ENCODE measurements around the gene MISFA. TPM values are rescaled to one million over a fixed set of nuclear protein-coding genes. Genes with fewer than 3 reads are reported as not detected.

The MISFA gene
- total RNA-seq, 1 experiment from 2014 or later: 4.6 TPM

DNA sequence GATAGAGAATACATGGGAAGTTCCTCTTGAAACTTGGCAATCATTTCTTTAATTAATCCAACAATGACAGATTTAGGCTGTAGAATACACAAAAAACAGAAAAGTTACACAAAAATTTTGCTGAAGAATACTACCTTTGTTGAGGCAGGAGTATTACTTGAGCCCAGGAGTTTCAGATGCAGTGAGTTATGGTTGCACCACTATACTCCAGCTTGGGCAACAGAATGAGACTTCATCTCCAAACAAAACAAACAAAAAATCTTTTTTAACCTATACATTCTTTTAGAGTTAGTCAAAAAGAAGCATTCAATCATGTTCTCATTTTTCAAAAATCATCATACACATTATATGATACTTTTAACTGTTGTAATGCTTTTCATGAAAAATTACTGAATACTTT lies 33.2 kb upstream of the MISFA start:
- Histone ChIP-seq H3K9me3 (ENCODE audit: low read depth, low read length, poor library complexity, severe bottlenecking) (no peaks in the 10 kb centered on the region), H3K27ac (ENCODE audit: low read depth, low read length, poor library complexity, severe bottlenecking) (no peak overlapping the region), H3K4me3 (ENCODE audit: low read depth, low read length, poor library complexity, severe bottlenecking) (no peak overlapping the region), H3K36me3 (ENCODE audit: insufficient read depth, low read length, poor library complexity, severe bottlenecking) (peaks cover 4% of the 10 kb centered on the region), H3K27me3 (replicated peaks; ENCODE audit: insufficient read depth, low read depth, low read length, poor library complexity) (no peaks in the 10 kb centered on the region), H3K4me1 (ENCODE audit: insufficient read depth, low read length, poor library complexity, severe bottlenecking) (no peaks in the 10 kb centered on the region)
- ChIA-PET POLR2A (ENCODE audit: low non-redundant PET) (no interaction called here), CTCF (no interaction called here)
- TF ChIP-seq, protein P1, sequence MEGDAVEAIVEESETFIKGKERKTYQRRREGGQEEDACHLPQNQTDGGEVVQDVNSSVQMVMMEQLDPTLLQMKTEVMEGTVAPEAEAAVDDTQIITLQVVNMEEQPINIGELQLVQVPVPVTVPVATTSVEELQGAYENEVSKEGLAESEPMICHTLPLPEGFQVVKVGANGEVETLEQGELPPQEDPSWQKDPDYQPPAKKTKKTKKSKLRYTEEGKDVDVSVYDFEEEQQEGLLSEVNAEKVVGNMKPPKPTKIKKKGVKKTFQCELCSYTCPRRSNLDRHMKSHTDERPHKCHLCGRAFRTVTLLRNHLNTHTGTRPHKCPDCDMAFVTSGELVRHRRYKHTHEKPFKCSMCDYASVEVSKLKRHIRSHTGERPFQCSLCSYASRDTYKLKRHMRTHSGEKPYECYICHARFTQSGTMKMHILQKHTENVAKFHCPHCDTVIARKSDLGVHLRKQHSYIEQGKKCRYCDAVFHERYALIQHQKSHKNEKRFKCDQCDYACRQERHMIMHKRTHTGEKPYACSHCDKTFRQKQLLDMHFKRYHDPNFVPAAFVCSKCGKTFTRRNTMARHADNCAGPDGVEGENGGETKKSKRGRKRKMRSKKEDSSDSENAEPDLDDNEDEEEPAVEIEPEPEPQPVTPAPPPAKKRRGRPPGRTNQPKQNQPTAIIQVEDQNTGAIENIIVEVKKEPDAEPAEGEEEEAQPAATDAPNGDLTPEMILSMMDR (conservative IDR thresholded peaks at IDR 0.05; ENCODE audit: low read depth, low read length): no peak
- no peak for TF ChIP-seq EZH2 (IDR thresholded peaks at IDR 0.05; ENCODE audit: borderline replicate concordance, low read depth, low read length, poor library complexity, severe bottlenecking)
- DNase-seq (ENCODE audit: low spot score): no peak
- intact Hi-C loops (cut with micrococcal nuclease; ENCODE audit: unreplicated experiment): no loop called here
- BruUV-seq (replicated peaks): no TSS peak

DNA sequence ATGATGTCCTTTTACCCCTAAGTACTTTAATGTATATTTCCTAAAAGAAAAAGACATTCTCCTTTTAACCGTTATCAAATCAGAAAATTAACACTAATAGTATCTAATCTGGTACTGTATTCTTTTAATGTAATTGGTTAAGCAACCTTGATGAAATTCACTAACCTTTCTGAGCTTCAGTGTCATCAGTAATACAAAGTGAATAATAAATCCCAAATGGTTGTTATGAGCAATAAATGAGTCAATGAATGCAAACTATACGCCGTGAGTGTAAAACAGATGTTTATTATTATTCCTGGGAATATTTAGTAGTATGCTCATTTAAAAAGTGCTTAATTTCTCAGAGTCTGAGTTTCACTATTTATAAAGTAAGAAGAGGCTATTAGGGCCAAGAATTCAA lies 32.5 kb upstream of the MISFA start:
- intact Hi-C loops (cut with micrococcal nuclease; ENCODE audit: unreplicated experiment): no loop called here
- Histone ChIP-seq H3K36me3 (ENCODE audit: insufficient read depth, low read length, poor library complexity, severe bottlenecking) (peaks cover 4% of the 10 kb centered on the region), H3K27ac (ENCODE audit: low read depth, low read length, poor library complexity, severe bottlenecking) (no peak overlapping the region), H3K9me3 (ENCODE audit: low read depth, low read length, poor library complexity, severe bottlenecking) (no peaks in the 10 kb centered on the region), H3K4me3 (ENCODE audit: low read depth, low read length, poor library complexity, severe bottlenecking) (no peak overlapping the region), H3K4me1 (ENCODE audit: insufficient read depth, low read length, poor library complexity, severe bottlenecking) (no peaks in the 10 kb centered on the region), H3K27me3 (replicated peaks; ENCODE audit: insufficient read depth, low read depth, low read length, poor library complexity) (no peaks in the 10 kb centered on the region)
- ChIA-PET CTCF (no interaction called here), POLR2A (ENCODE audit: low non-redundant PET) (no interaction called here)
- TF ChIP-seq EZH2 (IDR thresholded peaks at IDR 0.05; ENCODE audit: borderline replicate concordance, low read depth, low read length, poor library complexity, severe bottlenecking): no peak
- TF ChIP-seq, protein P1 (conservative IDR thresholded peaks at IDR 0.05; ENCODE audit: low read depth, low read length): no peak
- DNase-seq (ENCODE audit: low spot score): no peak
- BruUV-seq (replicated peaks): no TSS peak

DNA sequence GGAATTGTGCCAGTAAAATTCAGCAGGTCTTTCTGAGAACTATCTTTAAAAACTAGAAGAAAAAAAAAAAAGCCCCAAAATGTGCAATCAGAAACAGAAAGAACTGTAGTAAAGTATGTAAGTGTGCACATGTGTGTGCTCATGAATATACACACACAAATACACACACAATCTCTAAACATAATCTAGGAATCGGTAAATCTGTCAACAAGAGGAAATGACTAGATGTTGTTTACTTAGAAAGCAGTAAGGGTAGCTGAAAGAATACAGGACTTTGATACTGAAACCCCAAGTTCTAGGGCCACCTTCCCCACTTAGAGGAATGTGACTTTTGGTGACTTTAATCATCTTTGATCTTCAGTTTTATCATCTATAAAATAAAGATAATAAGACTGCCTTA lies 24.2 kb upstream of the MISFA start:
- H3K9me3 ChIP-seq (ENCODE audit: low read depth, low read length, poor library complexity, severe bottlenecking): no peaks in the 10 kb centered on the region
- ChIA-PET CTCF (no interaction called here), POLR2A (ENCODE audit: low non-redundant PET) (no interaction called here)
- TF ChIP-seq, protein P1 (conservative IDR thresholded peaks at IDR 0.05; ENCODE audit: low read depth, low read length): no peak
- TF ChIP-seq EZH2 (IDR thresholded peaks at IDR 0.05; ENCODE audit: borderline replicate concordance, low read depth, low read length, poor library complexity, severe bottlenecking): no peak
- no peak overlapping the region for H3K27ac ChIP-seq (ENCODE audit: low read depth, low read length, poor library complexity, severe bottlenecking)
- no peak overlapping the region for H3K4me3 ChIP-seq (ENCODE audit: low read depth, low read length, poor library complexity, severe bottlenecking)
- no peak for DNase-seq (ENCODE audit: low spot score)
- peaks cover 3% of the 10 kb centered on the region for H3K36me3 ChIP-seq (ENCODE audit: insufficient read depth, low read length, poor library complexity, severe bottlenecking)
- no TSS peak for BruUV-seq (replicated peaks)
- no peaks in the 10 kb centered on the region for H3K27me3 ChIP-seq (replicated peaks; ENCODE audit: insufficient read depth, low read depth, low read length, poor library complexity)
- no peaks in the 10 kb centered on the region for H3K4me1 ChIP-seq (ENCODE audit: insufficient read depth, low read length, poor library complexity, severe bottlenecking)
- intact Hi-C loops (cut with micrococcal nuclease; ENCODE audit: unreplicated experiment): no loop called here

All from A673 (cell line).